Measurements from ENCODE around the gene LCE2A.
A peak's percentile ranks its signal among the peaks of the same experiment; 100 is the strongest.
"Not testable (repeated sequence)": the region's sequence is repeated elsewhere in the genome, so short reads cannot be mapped to it uniquely, and the experiment has no call there.

The LCE2A gene

DNA sequence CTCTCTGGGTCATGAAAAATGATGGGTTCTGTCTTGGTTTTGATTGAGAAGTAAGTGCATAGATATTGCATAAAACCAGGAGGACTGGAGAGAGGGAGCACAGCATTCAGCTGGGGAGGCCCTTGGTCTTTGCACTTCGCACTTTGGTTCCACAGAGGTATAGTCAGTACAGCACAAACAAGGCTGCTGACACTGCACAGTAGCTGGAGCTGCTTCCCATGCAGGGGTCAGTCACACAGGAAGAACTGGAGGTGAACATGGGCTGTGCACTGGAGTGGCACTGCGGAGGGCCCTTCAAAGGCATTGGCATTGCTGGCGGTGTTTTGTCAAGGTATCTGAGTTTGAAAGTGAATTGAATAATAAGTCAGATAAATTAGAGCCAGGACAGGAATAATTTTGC, 39.5 kb upstream of the LCE2A start:
- no peak overlapping the region for H3K27ac ChIP-seq (replicated peaks; ENCODE audit: low read length)
- no peak overlapping the region for H3K9ac ChIP-seq (ENCODE audit: low read depth, low read length, poor library complexity)
- DNase-seq (ENCODE audit: low spot score) = no peak
- H3K23ac ChIP-seq (ENCODE audit: low read depth, low read length, poor library complexity) = no peak overlapping the region
- no peak overlapping the region for H3K4me2 ChIP-seq (ENCODE audit: insufficient read depth, low read length, poor library complexity, severe bottlenecking)
- no peak overlapping the region for H2BK15ac ChIP-seq (ENCODE audit: low read length)
- H2BK5ac ChIP-seq (ENCODE audit: low read length) = no peak overlapping the region
- H2AFZ ChIP-seq (ENCODE audit: low read length) = no peak overlapping the region
- H3K36me3 ChIP-seq (replicated peaks in 1 of 2; ENCODE audit: control insufficient read depth in 2 of 2, insufficient read depth in 2 of 2, low read length in 2 of 2) = no peaks in the 10 kb centered on the region
- H3K27me3 ChIP-seq (ENCODE audit: control insufficient read depth in 3 of 3, insufficient read depth in 3 of 3, low read depth in 1 of 3, low read length in 3 of 3) = no peaks in the 10 kb centered on the region
- H2AK5ac ChIP-seq (ENCODE audit: low read depth, low read length) = no peak overlapping the region
- H3K4me3 ChIP-seq (ENCODE audit: low read length in 2 of 2) = peak overlapping the region in 1 of 2 donors; percentile 43
- H4K8ac ChIP-seq (ENCODE audit: low read depth, low read length) = no peak overlapping the region
- no peak overlapping the region for H2BK12ac ChIP-seq (ENCODE audit: low read length)
- H2BK120ac ChIP-seq (ENCODE audit: low read depth, low read length) = no peak overlapping the region
- no peaks in the 10 kb centered on the region for H3K79me1 ChIP-seq (ENCODE audit: low read depth, low read length)
- WGBS, 2 donors (ENCODE audit: extremely low coverage in 2 of 2, insufficient read length in 2 of 2, insufficient replicate concordance in 1 of 2) = no CpG with 5 or more reads among the region's 3 CpGs
- H3K4ac ChIP-seq (ENCODE audit: low read length) = no peak overlapping the region
- H3K4me1 ChIP-seq (ENCODE audit: control insufficient read depth in 2 of 2, insufficient read depth in 1 of 2, low read depth in 1 of 2, low read length in 2 of 2) = no peaks in the 10 kb centered on the region
- no peak overlapping the region for H3K14ac ChIP-seq (ENCODE audit: low read length)
- peaks cover 0 to 27% of the 10 kb centered on the region in 2 donors for H3K9me3 ChIP-seq (replicated peaks in 1 of 2; ENCODE audit: control insufficient read depth in 2 of 2, insufficient read depth in 1 of 2, low read depth in 1 of 2, low read length in 2 of 2)
- H4K91ac ChIP-seq (ENCODE audit: low read depth, low read length, poor library complexity) = no peak overlapping the region
- H3K18ac ChIP-seq (ENCODE audit: low read length) = no peak overlapping the region

DNA sequence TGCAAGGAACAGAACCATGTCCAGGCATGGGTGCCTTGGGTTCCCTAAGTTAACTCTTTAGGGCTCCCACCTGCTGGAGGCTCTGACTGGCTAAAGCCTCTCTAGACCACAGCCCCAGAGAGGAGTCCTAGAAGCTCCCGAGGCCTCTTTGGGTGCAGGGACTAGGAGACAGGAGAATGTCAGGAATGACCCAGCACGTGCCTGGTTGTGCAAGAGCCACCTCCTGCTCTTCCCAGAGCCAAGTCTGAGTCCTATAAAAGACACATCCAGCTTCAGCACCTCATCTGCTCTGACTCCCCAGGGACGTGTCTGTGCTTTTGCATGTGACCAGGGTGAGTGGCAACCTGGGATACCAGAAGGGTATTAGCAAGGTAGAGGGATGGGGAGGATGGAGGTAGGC, 35.0 kb upstream of the LCE2A start, which contains the start of gene LCE2D:
TSS of gene LCE2D (plus strand) at position 283 of the 400 bp plus-strand sequence. CDS start 726 bp downstream, outside the sequence.
- Histone ChIP-seq H4K8ac (ENCODE audit: low read depth, low read length) (no peak within 1 kb of the TSS), H3K4me1 (ENCODE audit: control insufficient read depth in 2 of 2, insufficient read depth in 1 of 2, low read depth in 1 of 2, low read length in 2 of 2) (no peaks in the 10 kb centered on the region), H3K36me3 (replicated peaks in 1 of 2; ENCODE audit: control insufficient read depth in 2 of 2, insufficient read depth in 2 of 2, low read length in 2 of 2) (no peaks in the 10 kb centered on the region), H3K27ac (replicated peaks; ENCODE audit: low read length) (no peak within 1 kb of the TSS), H2AFZ (ENCODE audit: low read length) (no peak within 1 kb of the TSS), H2BK15ac (ENCODE audit: low read length) (no peak within 1 kb of the TSS), H3K23ac (ENCODE audit: low read depth, low read length, poor library complexity) (no peak within 1 kb of the TSS), H3K9me3 (replicated peaks in 1 of 2; ENCODE audit: control insufficient read depth in 2 of 2, insufficient read depth in 1 of 2, low read depth in 1 of 2, low read length in 2 of 2) (peaks cover 0 to 31% of the 10 kb centered on the region in 2 donors), H2BK5ac (ENCODE audit: low read length) (no peak within 1 kb of the TSS), H4K91ac (ENCODE audit: low read depth, low read length, poor library complexity) (no peak within 1 kb of the TSS), H3K14ac (ENCODE audit: low read length) (no peak within 1 kb of the TSS), H3K4me3 (ENCODE audit: low read length in 2 of 2) (no peak within 1 kb of the TSS), H3K4ac (ENCODE audit: low read length) (no peak within 1 kb of the TSS), H2AK5ac (ENCODE audit: low read depth, low read length) (no peak within 1 kb of the TSS), H3K79me1 (ENCODE audit: low read depth, low read length) (no peaks in the 10 kb centered on the region), H3K18ac (ENCODE audit: low read length) (no peak within 1 kb of the TSS), H3K9ac (ENCODE audit: low read depth, low read length, poor library complexity) (no peak within 1 kb of the TSS), H2BK120ac (ENCODE audit: low read depth, low read length) (no peak within 1 kb of the TSS), H2BK12ac (ENCODE audit: low read length) (no peak within 1 kb of the TSS), H3K4me2 (ENCODE audit: insufficient read depth, low read length, poor library complexity, severe bottlenecking) (no peak within 1 kb of the TSS), H3K27me3 (ENCODE audit: control insufficient read depth in 3 of 3, insufficient read depth in 3 of 3, low read depth in 1 of 3, low read length in 3 of 3) (no peaks in the 10 kb centered on the region)
- no peak for DNase-seq (ENCODE audit: low spot score)
- WGBS, 2 donors (ENCODE audit: extremely low coverage in 2 of 2, insufficient read length in 2 of 2, insufficient replicate concordance in 1 of 2) = no CpG with 5 or more reads among the region's 3 CpGs

DNA sequence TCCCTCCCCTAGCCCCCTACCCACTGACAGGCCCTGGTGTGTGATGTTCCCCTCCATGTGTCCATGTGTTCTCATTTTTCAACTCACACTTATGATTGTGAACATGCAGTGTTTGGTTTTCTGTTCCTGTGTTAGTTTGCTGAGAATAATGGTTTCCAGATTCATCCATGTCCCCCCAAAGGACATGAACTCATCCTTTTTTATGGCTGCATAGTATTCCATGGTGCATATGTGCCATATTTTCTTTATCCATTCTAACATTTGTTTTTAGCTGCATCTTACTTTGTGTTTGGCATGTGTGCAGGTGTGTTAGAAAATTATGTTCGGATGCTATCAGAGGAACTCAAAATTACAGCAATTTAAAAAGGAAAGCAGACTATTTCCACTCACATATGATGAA, 32.0 kb upstream of the LCE2A start:
- H2BK5ac ChIP-seq (ENCODE audit: low read length); H3K27me3 ChIP-seq (ENCODE audit: control insufficient read depth in 3 of 3, insufficient read depth in 3 of 3, low read depth in 1 of 3, low read length in 3 of 3): not testable (repeated sequence)

DNA sequence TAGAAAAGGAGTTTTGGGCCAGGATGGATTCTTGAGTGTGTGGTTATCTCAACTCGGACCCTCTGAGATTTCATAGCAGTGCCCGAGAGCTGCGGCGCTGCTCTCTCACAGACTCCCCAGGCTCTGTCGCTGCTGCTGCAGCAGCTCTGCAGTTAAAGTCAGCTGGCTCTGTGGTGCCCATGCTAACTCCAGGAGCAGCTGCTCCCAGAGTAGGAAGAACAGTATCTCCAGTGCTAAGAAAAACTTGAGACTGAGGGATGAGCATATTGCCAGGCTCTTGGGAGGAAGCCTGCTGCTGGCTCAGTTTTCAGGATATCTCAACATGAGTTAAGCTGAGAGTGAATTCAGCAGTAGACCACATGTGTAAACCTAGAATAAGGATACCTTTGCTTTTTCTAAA, 30.5 kb upstream of the LCE2A start:
- H3K14ac ChIP-seq (ENCODE audit: low read length) = no peak overlapping the region
- H3K79me1 ChIP-seq (ENCODE audit: low read depth, low read length) = no peaks in the 10 kb centered on the region
- H2BK120ac ChIP-seq (ENCODE audit: low read depth, low read length) = no peak overlapping the region
- no peak overlapping the region for H3K9ac ChIP-seq (ENCODE audit: low read depth, low read length, poor library complexity)
- no peaks in the 10 kb centered on the region for H3K4me1 ChIP-seq (ENCODE audit: control insufficient read depth in 2 of 2, insufficient read depth in 1 of 2, low read depth in 1 of 2, low read length in 2 of 2)
- no peak overlapping the region for H2BK12ac ChIP-seq (ENCODE audit: low read length)
- no peak overlapping the region for H2BK15ac ChIP-seq (ENCODE audit: low read length)
- WGBS, 2 donors (ENCODE audit: extremely low coverage in 2 of 2, insufficient read length in 2 of 2, insufficient replicate concordance in 1 of 2) = no CpG with 5 or more reads among the region's 5 CpGs
- H3K4me2 ChIP-seq (ENCODE audit: insufficient read depth, low read length, poor library complexity, severe bottlenecking) = no peak overlapping the region
- no peaks in the 10 kb centered on the region for H3K36me3 ChIP-seq (replicated peaks in 1 of 2; ENCODE audit: control insufficient read depth in 2 of 2, insufficient read depth in 2 of 2, low read length in 2 of 2)
- no peak overlapping the region for H3K27ac ChIP-seq (replicated peaks; ENCODE audit: low read length)
- no peak overlapping the region for H4K91ac ChIP-seq (ENCODE audit: low read depth, low read length, poor library complexity)
- no peaks in the 10 kb centered on the region for H3K27me3 ChIP-seq (ENCODE audit: control insufficient read depth in 3 of 3, insufficient read depth in 3 of 3, low read depth in 1 of 3, low read length in 3 of 3)
- no peak overlapping the region for H3K18ac ChIP-seq (ENCODE audit: low read length)
- H2AFZ ChIP-seq (ENCODE audit: low read length) = no peak overlapping the region
- H2BK5ac ChIP-seq (ENCODE audit: low read length) = no peak overlapping the region
- DNase-seq (ENCODE audit: low spot score) = no peak
- H4K8ac ChIP-seq (ENCODE audit: low read depth, low read length) = no peak overlapping the region
- H3K9me3 ChIP-seq (replicated peaks in 1 of 2; ENCODE audit: control insufficient read depth in 2 of 2, insufficient read depth in 1 of 2, low read depth in 1 of 2, low read length in 2 of 2) = peaks cover 0 to 33% of the 10 kb centered on the region in 2 donors
- no peak overlapping the region for H3K4ac ChIP-seq (ENCODE audit: low read length)
- H2AK5ac ChIP-seq (ENCODE audit: low read depth, low read length) = no peak overlapping the region
- no peak overlapping the region for H3K4me3 ChIP-seq (ENCODE audit: low read length in 2 of 2)
- no peak overlapping the region for H3K23ac ChIP-seq (ENCODE audit: low read depth, low read length, poor library complexity)

More for the DNA sequence above, 32.0 kb upstream of the LCE2A start:
- H3K9me3 ChIP-seq (replicated peaks in 1 of 2; ENCODE audit: control insufficient read depth in 2 of 2, insufficient read depth in 1 of 2, low read depth in 1 of 2, low read length in 2 of 2) = peaks cover 0 to 28% of the 10 kb centered on the region in 2 donors
- not testable (repeated sequence) for H3K27ac ChIP-seq (replicated peaks; ENCODE audit: low read length); H3K18ac ChIP-seq (ENCODE audit: low read length); DNase-seq (ENCODE audit: low spot score); H4K8ac ChIP-seq (ENCODE audit: low read depth, low read length); H2BK120ac ChIP-seq (ENCODE audit: low read depth, low read length); H2BK15ac ChIP-seq (ENCODE audit: low read length); H3K36me3 ChIP-seq (replicated peaks in 1 of 2; ENCODE audit: control insufficient read depth in 2 of 2, insufficient read depth in 2 of 2, low read length in 2 of 2); H3K79me1 ChIP-seq (ENCODE audit: low read depth, low read length); H4K91ac ChIP-seq (ENCODE audit: low read depth, low read length, poor library complexity); H2AFZ ChIP-seq (ENCODE audit: low read length); H2BK12ac ChIP-seq (ENCODE audit: low read length); H3K4me1 ChIP-seq (ENCODE audit: control insufficient read depth in 2 of 2, insufficient read depth in 1 of 2, low read depth in 1 of 2, low read length in 2 of 2); H3K4ac ChIP-seq (ENCODE audit: low read length); H3K14ac ChIP-seq (ENCODE audit: low read length); H3K4me2 ChIP-seq (ENCODE audit: insufficient read depth, low read length, poor library complexity, severe bottlenecking); H3K4me3 ChIP-seq (ENCODE audit: low read length in 2 of 2); H3K23ac ChIP-seq (ENCODE audit: low read depth, low read length, poor library complexity); H2AK5ac ChIP-seq (ENCODE audit: low read depth, low read length); H3K9ac ChIP-seq (ENCODE audit: low read depth, low read length, poor library complexity)
- WGBS, 2 donors (ENCODE audit: extremely low coverage in 2 of 2, insufficient read length in 2 of 2, insufficient replicate concordance in 1 of 2) = no CpG with 5 or more reads among the region's 1 CpG

Data from neuronal stem cell (in vitro differentiated cells).